GM12892 (cell line): ENCODE data around the gene TRIM63.

ENCODE experiments used
- DNase-seq: peaks from one replicate; pipeline ENCODE4 v3.0.0; 2011; ENCODE audit not compliant: insufficient read length
- FAIRE-seq: peaks from 2 replicates; lab custom pipeline; 2011; peaks lifted over from hg19 to GRCh38; lab: Jason Lieb, UNC
- POLR2A ChIP-seq: IDR thresholded peaks from 2 replicates; pipeline ENCODE4 v1.6.1; 2011; ENCODE audit warnings: low read depth, low read length, control low read depth
- POLR2AphosphoS5 ChIP-seq: IDR thresholded peaks from 2 replicates; pipeline ENCODE4 v1.6.1; 2011; ENCODE audit warnings: low read depth, low read length, control low read depth
- TAF1 ChIP-seq: IDR thresholded peaks from 2 replicates; pipeline ENCODE4 v1.6.1; 2011; ENCODE audit warnings: low read depth, mild to moderate bottlenecking, control low read depth, low read length, borderline replicate concordance

TRIM63 gene

DNA sequence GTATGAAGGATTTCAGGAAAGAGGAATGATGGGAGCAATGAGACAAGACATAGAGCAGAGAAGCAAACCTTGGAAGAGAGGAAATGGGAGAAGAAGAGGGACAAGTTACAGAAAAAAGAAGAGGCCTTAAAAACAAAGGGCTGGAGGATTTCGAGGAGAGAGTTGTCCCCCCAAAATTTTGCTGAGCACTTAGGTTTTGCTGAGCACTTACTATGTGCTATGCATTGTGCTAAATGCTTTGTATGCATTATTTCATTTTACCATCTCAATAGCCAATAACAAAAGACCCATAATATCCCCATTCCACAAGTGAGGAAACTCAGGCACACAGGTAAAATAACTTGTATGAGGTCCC, 2.5 kb upstream of the TRIM63 start:
- DNase-seq (no peak), FAIRE-seq (no peak)
- TF ChIP-seq TAF1 (no peak), POLR2A (no peak), POLR2AphosphoS5 (no peak)

DNA sequence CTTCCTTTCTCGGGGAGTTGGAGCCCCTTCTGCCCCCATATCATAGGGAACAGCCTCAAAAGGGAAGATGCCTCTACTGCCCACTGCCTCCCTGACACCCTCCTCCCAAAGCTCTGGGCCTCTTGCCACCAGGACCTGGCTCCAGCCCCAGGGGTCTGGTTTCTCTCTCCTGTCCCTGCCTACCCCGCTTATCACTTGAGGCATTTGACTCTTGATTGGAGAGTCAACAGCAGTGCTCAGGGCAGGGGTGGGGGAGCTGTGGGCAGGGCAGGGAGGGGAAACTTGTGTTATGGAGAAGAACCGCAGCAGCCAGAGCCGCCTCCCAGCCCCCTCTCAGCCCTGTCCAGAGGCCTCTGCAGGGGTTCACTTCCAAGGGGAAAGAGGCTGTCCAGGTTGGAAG, 573 bp downstream of the TRIM63 start:
- no peak for DNase-seq
- TF ChIP-seq TAF1, result no peak
- no peak for TF ChIP-seq POLR2A
- TF ChIP-seq POLR2AphosphoS5, result no peak

DNA sequence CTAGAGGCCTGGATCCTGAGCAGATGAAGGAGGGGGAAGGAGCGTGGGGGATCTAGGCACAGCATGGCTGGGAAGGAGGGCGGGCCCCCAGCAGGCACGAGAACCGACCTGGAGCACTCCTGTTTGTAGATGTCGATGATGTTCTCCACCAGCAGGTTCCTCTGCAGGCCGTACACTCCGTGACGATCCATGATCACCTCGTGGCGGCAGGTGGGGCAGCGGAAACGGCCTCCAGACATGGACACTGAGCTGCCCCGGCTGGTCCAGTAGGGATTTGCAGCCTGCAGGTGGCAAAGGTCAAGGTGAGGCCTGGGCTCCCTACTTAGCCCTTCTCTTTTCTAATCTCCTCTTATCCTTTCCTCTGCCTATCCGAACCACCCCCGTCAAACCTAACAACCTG, 1.3 kb downstream of the TRIM63 start:
- TF ChIP-seq POLR2A, result no peak
- TF ChIP-seq POLR2AphosphoS5, result no peak
- TF ChIP-seq TAF1, result no peak
- DNase-seq (no peak), FAIRE-seq (no peak)

More for the DNA sequence above, 573 bp downstream of the TRIM63 start:
- FAIRE-seq, result no peak

DNA sequence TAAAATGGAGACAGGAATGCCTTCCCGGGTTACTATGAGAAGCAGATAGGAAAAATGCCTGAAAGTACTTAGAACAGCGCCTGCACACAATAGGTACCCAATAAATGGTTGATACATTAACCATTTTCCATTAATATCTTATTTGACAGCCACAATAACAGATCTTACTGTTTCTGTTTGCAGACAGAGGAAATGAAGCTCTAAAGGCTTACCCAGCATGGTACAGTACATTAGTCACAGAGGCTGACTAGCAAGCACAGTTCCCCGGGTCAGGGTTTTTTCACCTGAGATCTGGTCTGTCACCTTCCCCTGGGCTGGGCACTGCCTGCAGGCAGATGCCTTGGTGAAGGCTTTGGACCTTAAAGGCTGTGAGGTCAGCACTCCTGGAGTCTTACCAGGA, 2.9 kb downstream of the TRIM63 start:
- no peak for FAIRE-seq
- no peak for DNase-seq
- TF ChIP-seq POLR2AphosphoS5 (no peak), POLR2A (no peak), TAF1 (no peak)

DNA sequence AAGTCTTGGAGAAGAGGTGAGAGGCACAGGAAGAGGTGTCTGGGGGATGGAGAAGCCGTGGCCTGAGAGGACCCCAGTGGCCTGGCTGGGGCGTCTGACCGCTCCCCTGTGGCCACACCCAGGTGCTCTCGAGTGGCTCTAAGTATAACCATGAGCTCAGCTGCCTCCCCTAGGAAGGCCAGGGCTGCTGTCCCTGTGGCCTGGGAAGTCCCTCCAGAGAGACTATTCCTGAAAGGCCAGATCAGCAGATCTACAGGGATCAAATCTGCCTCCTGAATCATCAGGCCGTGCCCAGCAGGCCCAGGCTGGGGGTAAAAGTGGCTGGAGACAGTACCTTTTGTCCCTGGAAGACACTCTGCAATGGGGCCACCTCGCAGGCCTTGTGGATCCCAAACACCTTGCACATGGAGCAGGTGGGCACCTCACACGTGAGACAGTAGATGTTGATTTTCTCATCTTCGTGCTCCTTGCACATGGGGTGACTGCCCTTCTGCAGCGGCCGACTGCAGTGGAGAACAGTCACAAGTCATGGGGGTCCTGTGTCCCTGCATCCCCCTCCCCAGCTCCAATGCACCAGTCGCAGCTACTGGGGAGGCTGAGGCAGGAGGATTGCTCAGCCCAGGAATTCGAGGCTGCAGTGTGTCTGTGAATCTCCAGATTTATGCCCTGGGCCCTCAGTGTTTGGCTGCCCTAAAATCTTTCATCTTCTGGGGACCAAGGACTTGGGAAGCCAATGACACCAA, 6.4 kb downstream of the TRIM63 start:
- no peak for TF ChIP-seq TAF1
- TF ChIP-seq POLR2A, result no peak
- no peak for TF ChIP-seq POLR2AphosphoS5
- FAIRE-seq (no peak), DNase-seq (no peak)

DNA sequence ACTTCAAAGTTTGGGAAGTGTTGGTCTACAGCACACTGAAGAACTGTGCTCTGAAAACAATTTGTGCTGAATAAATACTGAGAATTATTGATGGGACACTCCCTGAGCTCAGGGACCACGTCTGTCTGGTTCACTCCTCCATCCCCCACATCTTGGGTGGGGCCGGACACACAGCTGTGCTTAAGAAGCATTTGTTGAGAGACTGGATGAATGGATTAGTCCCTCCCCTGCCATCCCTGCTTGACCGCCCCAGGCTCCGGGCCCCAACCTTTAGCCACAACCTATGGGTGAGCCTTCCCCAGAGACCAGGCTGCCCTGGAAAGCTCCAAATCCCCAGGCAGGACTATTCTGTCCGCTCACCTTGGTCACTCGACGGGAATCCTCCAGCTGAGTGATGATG, 7.5 kb downstream of the TRIM63 start:
- FAIRE-seq (no peak), DNase-seq (no peak)
- no peak for TF ChIP-seq POLR2AphosphoS5
- no peak for TF ChIP-seq POLR2A
- no peak for TF ChIP-seq TAF1

DNA sequence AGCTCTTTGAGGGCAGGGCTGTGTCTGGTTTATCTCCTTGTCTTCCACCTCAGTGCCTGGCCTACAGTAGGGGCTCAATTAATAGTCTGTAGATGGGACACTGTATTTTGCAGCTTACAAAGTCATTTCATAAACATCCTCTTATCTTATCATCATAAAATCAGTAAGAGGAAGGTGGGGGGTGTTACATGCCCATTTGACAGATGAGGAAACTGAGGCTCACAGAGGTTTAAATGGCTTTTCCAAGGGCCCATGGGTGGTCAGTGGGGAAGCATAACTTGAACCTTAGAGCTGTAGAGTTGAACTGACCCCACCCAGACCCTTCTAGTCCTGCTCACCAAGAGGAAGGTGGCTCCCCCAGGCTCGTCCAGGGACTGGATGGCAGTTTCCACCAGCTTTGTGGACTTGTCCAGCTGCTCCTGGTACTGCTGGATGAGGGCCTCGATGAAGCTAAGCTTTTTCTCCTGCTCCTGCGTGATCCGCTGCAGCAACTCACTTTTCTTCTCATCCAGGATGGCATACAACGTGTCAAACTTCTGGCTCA, 9.3 kb downstream of the TRIM63 start:
- TF ChIP-seq POLR2AphosphoS5, result no peak
- no peak for TF ChIP-seq TAF1
- TF ChIP-seq POLR2A, result no peak
- FAIRE-seq, result no peak
- DNase-seq, result no peak

DNA sequence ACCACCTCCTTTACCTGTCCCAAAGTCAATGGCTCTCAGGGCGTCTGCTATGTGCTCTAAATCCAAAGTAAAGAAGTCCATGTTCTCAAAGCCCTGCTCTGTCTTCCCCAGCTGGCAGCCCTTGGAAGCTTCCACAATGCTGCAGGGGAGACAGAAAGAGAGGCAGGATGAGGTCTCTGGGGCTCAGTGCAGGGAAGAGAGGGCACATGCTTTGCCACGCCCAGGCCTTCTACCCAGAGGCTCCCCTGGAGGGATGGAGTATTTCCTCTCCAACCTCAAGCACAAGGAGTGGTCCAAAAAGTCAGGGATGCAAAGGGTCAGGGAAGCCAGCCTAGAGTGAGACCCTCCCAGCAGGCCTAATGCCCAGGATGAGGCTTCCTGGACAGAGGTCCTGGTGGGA, 10.2 kb downstream of the TRIM63 start:
- FAIRE-seq (no peak), DNase-seq (no peak)
- TF ChIP-seq POLR2A, result no peak
- TF ChIP-seq POLR2AphosphoS5, result no peak
- no peak for TF ChIP-seq TAF1

DNA sequence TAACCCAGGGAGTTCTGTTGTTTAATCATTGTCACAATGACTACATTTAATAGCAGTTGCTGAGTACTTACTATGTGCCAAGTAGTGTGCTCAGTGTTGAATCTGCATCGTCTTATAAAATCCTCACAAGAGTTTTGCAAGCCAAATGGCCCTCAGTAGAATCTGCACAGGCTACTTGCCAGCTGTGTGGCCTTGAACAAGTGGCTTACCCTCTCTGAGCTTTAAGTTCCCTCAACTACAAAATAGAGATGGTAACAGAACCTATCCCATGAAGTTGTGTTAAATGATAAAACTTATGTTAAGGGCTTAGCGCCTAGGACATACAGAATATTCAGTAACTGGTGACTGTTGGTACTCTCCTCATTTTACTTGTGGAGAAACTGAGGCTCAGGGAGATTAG, 12.4 kb downstream of the TRIM63 start:
- FAIRE-seq (no peak), DNase-seq (no peak)
- no peak for TF ChIP-seq POLR2A

DNA sequence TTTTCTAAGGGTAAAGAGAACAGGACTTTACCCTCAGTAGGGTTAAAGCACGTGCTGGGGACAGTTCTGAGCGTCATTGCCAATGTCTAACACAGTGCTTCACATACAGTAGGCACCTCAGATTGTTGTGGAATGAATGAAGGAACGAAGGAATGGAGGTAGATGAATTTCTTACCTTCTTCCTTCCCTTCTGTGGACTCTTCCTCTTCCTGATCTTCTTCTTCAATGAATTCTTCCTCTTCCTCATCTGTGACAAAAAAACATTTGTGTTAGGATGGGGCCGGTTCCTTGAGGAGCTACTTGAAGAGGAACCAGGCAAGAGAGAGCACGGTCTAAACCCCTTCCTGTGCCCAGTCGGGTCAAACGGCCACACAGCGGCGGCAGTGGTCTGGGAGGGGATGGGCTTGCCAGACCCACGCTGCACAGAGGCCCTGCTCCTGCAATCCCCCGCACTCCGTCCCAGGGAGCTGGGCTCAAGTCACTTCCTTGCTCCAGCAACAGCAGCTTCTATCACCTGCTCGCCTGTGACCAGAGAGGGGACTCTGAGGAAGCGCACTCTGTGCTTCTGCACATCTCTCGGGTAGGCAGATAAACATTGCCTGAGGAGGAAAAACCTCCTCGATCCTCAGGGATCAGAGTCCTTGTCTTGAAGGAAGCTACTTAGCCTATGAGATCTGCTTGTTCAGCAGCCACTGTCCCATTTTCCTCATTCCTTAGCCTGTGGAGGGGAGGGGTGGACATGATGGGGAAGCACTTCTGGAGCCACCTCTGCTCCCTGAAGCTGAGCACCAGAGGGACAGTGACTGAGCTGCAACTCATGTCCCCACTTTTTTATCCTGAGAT, 13.5 kb downstream of the TRIM63 start:
- TF ChIP-seq POLR2AphosphoS5, result no peak
- no peak for TF ChIP-seq TAF1
- TF ChIP-seq POLR2A, result no peak
- no peak for FAIRE-seq
- no peak for DNase-seq

DNA sequence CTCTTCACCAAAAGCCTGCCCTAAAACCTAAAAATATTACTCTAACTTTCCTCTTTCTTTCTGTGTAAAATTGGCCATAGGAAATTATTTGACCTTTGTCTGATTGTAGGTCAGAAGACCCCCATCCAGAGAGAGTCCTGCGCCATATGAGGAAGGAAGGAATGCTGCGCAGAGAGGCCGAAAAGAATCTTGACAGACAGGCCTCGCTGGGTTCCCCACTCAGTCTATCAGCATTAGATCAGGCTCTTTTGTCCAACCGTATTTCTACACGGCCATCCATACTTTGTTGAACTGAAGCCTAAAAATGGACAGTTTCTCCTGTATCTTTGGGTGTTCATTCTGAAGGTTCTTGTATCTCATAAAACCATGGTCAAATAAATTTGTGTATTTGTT, 17.2 kb downstream of the TRIM63 start:
- TF ChIP-seq POLR2A, result no peak
- no peak for DNase-seq
- no peak for FAIRE-seq
